NCI-H2029 (cell line): ENCODE results near the gene DEAF1.

Experiments used
- DNase-seq: peaks from one replicate; lab custom pipeline; 2025; lab: John Stamatoyannopoulos, UW

The DEAF1 gene

GRCh38 chr11:621838-622237 is 73.2 kb downstream of the DEAF1 start:
- no peak for DNase-seq

DNA sequence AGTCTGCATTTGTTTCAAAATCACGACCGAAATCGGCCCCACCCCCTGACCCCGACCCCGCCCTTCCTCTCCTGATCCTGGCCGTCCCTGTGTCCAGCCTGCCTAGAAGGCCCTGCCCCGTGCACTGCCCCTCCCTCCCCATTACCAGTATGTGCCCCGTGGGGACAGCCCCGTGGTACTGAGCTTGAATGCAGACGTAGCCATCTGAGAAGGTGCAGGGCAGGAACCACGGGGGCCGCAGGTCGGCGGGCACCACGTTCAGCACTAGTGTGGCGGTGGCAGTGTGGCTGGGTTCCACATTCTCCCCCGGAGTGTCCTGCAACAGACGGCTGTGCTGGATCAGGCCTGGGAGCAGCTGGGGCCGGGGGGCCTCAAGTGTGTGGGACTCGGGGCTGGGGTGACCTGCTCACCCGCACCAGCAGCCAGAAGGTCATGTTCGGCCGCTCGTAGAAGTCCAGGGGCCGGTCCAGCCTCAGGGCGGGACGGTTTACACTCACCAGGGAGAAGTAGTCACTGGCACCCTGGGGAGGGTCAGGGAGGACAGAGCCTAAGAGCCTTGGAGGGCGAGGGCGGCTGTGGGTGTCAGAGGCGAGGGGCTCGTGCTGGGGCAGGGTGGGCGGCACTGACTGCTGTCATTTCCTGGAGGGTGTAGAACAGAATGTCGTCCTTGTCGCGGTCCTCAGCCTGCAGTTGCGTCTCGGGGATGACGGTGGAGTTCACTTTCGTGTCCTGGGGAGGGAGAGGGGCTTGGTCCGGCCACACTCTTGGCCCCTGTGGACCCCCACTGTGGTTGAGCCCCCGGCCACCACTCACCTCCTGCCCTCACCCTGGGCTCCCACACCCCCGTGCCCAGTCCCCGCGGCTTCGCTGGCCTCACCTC is 73.8 kb downstream of the DEAF1 start:
- no peak for DNase-seq

- no peak for DNase-seq
Measured at GRCh38 chr11:620201-620600, 74.8 kb downstream of the DEAF1 start.

DNA sequence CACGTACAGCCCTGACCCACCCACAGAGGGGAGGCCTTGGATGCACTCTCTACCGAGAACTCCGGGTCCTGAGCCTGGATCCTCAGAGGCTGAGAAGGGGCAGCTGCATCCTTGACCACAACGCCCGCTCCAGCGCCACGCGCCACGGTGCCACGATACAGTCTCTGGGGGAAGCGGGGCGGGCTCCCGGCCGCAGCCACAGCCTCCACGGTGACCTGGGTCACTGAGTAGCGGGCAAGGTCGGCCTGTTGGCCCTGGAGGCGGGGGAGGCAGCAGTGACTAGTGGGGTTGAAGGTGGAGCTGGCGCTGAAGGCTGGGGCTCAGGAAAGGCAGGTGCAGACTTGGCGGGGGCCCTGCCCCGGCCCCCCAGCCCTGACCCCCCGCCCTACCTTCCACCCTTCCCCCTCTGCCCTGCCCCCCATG is 75.4 kb downstream of the DEAF1 start:
- DNase-seq = no peak

GRCh38 chr11:618856-619627 is 76.0 kb downstream of the DEAF1 start:
- no peak for DNase-seq

DNA sequence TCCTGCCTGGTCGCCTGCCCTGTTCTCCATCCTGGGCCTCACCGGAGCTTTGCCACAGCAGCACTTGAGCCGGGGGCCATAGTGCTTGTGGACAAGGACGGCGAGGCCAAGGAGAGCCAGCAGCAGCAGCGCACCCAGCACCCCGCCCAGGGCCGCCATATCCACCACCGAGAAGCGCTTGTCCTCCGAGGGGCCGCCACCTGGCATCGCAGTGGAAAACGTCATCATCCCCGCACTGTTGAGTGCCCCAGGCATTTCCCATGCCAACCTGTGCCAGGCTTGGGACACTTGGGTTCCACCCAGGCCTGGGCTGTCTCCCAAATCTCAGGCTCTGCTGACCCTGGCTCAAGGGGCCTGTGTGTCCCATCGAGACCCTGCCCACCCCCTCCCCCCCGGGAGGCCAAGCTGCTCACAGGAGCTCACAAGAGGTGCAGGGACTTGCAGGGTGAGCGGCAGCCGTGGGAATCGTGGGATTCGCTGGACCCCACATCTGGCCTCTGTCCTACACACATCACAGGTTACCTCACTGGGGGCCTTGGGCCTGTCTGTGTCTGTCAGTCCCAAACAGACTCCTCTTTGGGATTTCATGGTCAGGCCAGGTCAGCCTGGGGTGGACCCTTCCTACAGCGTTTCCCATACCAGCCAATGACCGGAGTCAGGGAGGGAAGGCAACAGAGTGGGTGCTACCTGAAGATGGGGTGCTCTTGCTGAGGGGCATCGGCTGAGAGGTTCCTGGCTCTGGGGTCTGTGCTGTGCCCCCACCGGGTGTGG is 76.9 kb downstream of the DEAF1 start:
- no peak for DNase-seq

GRCh38 chr11:617199-617911 is 77.7 kb downstream of the DEAF1 start:
- no peak for DNase-seq

- DNase-seq = no peak
Measured at GRCh38 chr11:616320-617198, 78.5 kb downstream of the DEAF1 start.

GRCh38 chr11:615504-616319 is 79.3 kb downstream of the DEAF1 start, which contains the start of gene IRF7:
Gene IRF7, minus strand, starts transcription at chr11:615950. Its CDS starts 586 bp downstream, at chr11:615364.
- peak; percentile 93 for DNase-seq

DNA sequence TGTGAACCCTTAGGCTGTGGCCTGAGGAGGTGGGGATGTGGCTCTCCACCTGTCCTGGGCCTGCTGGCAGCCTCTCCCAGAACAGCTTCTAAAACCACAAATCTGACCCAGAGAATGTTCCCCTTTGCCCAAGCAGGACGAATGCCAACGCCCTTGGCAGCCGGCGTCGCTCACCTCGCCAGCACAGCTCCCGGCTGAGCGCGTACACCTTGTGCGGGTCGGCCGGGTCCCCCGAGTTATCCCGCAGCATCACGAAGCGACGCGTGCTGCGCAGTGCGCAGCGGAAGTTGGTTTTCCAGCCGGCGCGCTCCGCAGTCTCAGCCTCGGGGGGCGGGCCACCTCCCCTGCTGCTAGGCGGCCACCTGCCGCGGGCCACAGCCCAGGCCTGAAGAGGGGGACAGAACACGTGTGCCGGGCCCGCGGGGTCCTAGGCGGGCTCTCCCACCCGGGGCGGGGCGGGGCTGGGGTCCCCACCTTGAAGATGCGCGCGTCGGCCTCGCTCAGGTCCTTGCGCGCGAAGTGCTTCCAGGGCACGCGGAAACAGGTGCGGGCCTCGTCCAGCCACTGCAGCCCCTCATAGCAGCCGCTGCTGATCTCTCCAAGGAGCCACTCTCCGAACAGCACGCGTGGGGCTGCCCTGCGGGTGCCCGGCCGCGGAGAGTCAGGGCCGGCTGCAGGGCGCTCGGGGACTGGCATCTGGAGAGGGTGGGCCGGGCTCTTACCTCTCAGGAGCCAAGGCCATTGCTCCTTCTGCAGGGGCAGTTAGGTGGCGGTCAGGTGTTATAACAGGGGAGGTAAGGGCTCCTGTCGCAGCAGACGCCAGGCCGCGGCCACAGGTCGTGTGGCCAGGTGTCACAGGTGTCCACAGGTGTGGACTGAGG is 80.2 kb downstream of the DEAF1 start:
- no peak for DNase-seq

GRCh38 chr11:614021-614622 is 80.9 kb downstream of the DEAF1 start:
- no peak for DNase-seq

DNA sequence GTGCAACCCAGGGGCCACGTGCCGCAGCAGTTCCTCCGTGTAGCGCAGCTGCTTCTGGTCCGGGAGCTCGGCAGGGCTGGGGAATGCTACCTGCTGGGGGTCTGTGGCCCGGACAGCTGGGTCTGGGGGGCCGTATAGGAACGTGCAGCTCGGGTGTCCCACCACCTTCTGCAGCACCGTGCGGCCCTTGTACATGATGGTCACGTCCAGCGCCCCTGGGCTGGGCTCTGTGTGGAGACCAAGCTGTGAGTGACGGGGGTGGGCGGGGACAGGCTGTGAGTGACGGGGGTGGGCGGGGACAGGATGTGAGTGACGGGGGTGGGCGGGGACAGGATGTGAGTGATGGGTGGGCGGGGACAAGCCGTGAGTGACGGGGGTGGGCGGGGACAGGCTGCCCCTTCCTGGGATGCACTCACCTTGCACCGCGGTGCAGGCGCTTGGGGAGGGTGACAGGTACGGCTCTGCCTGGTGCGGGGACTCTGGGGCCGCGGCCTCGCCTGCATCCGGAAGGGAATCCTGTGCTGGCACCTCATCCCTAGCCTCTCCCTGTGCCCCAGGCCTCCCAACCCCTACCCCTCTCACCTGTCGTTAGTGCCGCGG is 81.6 kb downstream of the DEAF1 start:
- peak; percentile 60 for DNase-seq

DNA sequence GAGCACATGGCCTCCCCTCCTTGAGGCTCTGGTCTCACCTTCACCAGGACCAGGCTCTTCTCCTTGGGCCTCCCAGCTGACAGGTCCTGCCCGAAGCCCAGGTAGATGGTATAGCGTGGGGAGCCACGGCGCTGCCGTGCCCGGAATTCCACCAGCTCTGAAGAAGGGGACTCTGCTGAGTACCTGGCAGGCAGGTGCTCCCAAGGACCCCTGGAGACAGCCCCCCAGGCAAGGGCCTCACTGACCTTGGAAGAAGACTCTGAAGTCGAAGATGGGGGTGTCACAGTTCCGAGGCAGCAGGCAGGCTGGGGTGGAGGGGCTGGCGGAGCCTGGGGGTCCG is 82.1 kb downstream of the DEAF1 start:
- no peak for DNase-seq

GRCh38 chr11:612201-612960 is 82.6 kb downstream of the DEAF1 start:
- peak; percentile 67 for DNase-seq

- no peak for DNase-seq
Measured at GRCh38 chr11:611001-611996, 83.7 kb downstream of the DEAF1 start.
